HG02763 (cell line): ENCODE results near the gene NOVA2.
A peak's percentile ranks its signal among the peaks of the same experiment; 100 is the strongest.
"Not testable (repeated sequence)": the region's sequence is repeated elsewhere in the genome, so short reads cannot be mapped to it uniquely, and the experiment has no call there.

ENCODE experiments used
- ATAC-seq: cut with Tn5 transposase; IDR thresholded peaks from one replicate; pipeline ENCODE4 v1.9.1; 2021; ENCODE audit warnings: mild to moderate bottlenecking, moderate library complexity; ENCODE audit not compliant: unreplicated experiment

The NOVA2 gene

GRCh38 chr19:45897261-45897812, 76.3 kb downstream of the NOVA2 start:
- ATAC-seq: no peak

DNA sequence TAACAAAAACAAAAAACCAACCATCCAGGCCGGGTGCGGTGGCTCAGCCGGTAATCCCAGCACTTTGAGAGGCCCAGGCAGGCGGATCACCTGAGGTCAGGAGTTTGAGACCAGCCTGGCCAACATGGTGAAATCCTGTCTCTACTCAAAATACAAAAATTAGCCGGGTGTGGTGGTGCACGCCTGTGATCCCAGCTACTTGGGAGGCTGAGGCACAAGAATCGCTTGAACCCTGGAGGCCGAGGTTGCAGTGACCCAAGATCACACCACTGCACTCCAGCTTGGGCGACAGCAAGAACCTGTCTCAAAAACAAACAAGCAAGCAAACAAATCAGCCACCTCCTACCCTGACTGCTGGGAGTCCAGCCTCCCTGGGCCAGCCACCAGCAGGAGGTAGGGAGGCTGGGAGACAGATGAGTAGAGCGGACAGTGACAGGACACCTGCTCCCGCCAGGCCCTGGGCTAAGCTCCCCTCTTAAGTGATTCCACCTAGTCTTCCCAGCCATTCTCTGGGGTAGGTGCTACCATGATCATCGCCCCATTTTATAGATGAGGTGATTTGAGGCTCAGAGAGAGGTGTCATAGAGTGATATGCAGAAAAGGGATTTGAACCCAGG, 77.6 kb downstream of the NOVA2 start:
- not testable (repeated sequence) for ATAC-seq

DNA sequence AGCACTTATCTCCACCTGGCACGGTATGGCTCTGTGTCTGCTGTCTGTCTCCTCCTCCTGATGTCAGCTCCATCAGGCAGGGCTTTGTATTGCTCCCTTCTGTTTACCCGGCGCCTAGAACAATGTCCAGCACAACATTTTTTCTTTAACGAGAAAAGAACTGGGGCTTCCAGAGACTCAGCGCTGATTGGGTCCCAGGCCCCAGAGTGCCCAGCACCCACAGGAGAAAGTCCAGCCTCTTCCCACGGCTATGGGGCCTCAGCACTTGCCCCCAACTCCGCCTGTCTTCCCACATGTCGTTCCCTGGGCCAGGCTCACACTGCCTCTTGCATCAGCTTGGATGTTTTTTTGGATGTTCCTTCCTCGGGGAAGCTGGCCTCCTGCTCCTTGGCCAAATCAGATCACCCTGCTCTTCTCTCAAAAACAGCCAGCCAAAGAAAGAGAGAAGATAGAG, 78.1 kb downstream of the NOVA2 start:
- no peak for ATAC-seq

- no peak for ATAC-seq
These were observed 82.8 kb downstream of the NOVA2 start for GRCh38 chr19:45890877-45891276.

- no peak for ATAC-seq
These were observed 84.3 kb downstream of the NOVA2 start for GRCh38 chr19:45889210-45889885.

DNA sequence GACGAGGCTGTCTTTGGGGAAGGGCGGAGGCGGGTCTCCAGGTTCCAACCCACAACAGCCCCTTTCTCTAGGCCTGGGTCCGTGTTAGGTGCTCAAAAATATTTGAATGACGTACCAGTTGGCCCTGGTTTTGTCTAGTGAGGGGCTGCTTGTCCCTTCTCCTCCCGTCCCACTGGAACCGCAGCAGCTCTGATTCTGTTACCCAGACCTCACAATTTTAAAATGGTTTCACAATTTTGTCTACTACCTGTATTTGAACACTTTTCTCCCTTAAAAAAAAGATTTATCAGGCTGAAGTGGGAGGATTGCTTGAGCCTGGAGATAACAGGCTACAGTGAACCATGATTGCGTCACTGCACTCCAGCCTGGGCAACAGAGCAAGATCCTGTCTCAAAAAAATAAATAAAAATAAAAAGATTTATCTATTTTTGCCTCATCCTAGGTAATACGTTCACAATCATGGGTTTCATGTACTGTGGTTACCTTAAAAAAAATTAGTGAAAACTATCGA, 86.4 kb downstream of the NOVA2 start:
- no peak for ATAC-seq

DNA sequence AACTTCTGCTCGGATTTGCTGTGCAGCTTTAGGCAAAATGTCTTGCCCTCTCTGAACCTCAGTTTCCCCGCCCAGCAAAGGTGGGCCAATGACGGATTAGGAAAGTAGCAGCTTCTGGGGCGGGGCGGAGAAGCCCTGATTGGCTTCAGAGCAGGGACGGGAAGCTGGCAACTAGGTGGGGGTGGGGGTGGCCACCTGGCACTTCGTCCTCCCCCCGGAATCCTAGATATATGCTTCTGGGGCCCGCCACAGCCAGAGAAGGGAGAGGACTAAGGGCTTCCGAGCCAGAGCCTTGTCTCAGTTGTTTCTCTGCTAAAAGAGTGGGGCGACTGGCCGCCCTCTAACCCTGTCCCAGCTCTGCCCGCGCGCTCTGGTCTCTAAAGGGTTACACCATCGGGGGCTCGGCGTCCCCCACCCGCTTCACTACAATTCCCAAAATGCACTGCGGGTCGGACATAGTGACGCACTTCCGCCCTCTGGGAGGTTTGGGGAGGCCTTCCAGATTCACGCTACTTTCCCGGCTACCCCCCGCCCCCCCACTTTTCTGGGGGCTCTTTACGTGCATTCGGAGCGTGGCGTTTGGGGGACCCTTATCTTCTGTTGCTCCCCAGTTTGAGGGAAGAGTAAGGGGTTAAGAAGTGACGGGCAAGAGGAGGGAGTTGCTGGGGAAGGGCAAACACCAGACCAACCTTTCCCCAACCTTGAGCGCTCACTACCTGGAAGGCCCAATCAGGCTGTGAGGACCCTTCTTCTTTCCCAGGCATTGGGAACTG, 87.1 kb downstream of the NOVA2 start:
- ATAC-seq: peak; percentile 50

DNA sequence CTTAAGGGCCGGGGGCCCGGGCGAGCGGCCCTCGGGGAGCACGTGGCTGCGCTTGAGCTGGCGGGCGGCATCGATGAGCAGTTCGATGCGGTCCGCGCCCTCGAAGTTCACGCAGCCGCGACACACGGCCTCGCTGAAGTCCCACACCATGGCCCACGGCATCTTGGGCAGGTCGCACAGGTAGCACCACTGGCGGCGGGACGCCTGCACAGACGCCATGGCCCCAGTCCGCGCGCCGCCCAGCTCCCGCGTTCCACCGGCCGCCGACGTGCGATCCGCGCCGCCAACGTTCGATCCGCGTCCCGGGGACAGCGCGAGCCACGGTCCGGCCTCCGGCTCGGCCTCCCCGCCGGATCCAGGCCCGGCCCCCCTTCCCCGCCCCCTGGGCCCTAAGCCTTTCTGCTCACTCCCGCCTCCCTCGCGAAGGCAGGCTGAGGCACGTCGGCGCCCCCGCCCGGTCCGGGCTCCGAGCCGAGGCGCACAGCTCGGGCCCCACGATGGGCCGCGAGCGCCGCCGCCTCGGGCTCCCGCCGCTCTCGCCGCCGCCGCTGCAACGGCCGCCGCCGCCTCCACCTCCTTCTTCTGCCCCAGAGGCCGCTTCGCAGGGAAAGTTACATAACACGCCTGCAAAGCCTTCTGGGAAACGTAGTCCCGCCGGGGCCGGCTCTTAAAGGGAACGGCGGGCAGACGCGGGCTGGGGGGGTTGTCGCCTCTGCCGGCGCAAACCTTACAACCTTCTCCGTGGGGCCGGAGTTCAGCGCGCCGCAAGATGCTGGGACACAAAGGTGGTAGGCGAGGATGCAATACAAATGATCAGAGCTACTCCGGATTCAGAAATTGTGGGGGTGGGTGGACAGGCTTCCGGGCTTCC, 87.9 kb downstream of the NOVA2 start, which contains the start of gene IRF2BP1:
Gene IRF2BP1, minus strand, starts transcription at position 586 of the 871 bp plus-strand sequence. Its CDS starts 367 bp downstream, at position 219.
- ATAC-seq: peak; percentile 37

- ATAC-seq: peak; percentile 4
These were observed 88.7 kb downstream of the NOVA2 start for GRCh38 chr19:45884682-45885555.

DNA sequence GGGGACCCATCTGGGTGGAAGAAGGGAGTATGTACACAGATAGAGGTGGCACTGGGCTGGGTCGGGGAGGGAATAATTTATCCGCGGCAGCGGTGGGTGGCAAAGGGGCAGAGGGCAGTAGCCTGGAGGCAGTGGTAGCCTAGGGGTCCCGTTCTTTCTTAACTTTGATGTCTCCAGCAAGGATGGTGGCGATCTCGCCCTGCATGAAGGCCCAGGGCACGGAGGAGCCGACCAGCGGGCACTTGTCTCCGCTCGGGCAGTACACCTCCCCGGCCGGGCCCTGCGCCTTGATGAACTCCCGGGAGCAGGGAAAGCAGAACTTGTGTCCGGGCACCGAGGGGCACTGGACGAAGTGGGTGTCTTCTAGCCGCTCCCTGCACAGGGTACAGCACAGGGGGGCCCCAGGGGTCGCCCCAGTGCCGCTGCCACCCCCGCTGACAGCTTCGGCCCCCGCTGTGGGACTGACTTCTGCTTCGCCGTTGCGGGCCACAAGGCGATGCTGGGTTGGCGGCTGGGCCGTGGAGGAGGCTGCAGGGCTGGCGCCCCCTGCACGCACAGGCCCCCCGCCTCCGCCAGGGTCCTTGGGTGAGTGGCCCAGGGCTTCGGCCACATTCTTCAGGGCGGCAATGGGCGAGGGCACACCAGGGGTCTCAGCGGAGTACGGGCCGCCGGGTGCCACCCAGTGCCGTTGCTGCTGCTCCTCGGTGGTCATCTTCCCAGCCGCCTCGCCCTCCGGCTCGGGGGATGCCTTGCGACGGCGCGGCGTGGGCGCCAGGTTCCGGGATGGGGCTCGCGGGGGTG, 89.6 kb downstream of the NOVA2 start:
- ATAC-seq: no peak
